GM19023 (cell line): Measurements from ENCODE around the gene CELF5.
"Not testable (repeated sequence)": the region's sequence is repeated elsewhere in the genome, so short reads cannot be mapped to it uniquely, and the experiment has no call there.

Experiments
- ATAC-seq: cut with Tn5 transposase; IDR thresholded peaks from one replicate; pipeline ENCODE4 v1.9.1; 2021; ENCODE audit warnings: mild to moderate bottlenecking, moderate library complexity; ENCODE audit not compliant: unreplicated experiment

CELF5 gene

DNA sequence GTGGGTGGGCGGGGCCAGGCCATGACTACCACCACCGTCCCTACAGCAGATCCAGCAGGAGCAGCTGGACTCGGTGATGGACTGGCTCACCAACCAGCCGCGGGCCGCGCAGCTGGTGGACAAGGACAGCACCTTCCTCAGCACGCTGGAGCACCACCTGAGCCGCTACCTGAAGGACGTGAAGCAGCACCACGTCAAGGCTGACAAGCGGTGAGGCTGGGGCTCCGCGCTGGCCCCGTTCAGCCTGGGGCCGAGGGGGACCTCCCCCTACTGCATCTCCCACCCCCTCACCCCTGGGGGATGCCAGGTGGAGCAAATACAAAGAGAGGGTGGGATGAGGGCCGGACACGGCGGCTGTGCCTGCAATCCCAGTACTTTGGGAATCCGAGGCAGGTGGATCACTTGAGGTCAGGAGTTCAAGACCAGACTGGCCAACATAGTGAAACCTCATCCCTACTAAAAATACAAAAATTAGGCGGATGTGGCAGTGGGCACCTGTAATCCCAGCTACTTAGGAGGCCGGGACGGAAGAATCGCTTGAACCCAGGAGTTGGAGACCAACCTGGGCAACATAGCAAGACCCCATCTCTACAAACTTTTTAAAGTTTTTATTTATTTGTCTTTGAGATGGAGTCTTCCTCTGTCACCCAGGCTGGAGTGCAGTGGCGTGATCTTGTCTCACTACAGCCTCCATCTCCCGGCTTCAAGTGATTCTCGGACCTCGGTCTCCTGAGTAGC is 18.1 kb upstream of the CELF5 start:
- no peak for ATAC-seq

DNA sequence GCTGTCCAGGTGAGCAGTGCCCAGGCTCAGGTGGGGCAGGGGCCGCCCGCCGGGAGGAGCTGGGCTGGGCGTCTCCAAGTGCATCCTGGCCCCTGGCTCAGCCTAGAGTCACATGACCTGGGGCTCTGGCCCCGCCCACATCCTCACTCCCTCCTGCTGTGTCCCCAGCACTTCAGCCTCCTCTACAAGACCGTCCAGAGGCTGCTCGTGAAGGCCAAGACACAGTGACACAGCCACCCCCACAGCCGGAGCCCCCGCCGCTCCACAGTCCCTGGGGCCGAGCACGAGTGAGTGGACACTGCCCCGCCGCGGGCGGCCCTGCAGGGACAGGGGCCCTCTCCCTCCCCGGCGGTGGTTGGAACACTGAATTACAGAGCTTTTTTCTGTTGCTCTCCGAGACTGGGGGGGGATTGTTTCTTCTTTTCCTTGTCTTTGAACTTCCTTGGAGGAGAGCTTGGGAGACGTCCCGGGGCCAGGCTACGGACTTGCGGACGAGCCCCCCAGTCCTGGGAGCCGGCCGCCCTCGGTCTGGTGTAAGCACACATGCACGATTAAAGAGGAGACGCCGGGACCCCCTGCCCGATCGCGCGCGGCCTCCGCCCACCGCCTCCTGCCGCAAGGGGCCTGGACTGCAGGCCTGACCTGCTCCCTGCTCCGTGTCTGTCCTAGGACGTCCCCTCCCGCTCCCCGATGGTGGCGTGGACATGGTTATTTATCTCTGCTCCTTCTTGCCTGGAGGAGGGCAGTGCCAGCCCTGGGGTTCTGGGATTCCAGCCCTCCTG is 16.8 kb upstream of the CELF5 start:
- no peak for ATAC-seq

- no peak for ATAC-seq
These were observed 15.9 kb upstream of the CELF5 start for GRCh38 chr19:3208317-3209207.

DNA sequence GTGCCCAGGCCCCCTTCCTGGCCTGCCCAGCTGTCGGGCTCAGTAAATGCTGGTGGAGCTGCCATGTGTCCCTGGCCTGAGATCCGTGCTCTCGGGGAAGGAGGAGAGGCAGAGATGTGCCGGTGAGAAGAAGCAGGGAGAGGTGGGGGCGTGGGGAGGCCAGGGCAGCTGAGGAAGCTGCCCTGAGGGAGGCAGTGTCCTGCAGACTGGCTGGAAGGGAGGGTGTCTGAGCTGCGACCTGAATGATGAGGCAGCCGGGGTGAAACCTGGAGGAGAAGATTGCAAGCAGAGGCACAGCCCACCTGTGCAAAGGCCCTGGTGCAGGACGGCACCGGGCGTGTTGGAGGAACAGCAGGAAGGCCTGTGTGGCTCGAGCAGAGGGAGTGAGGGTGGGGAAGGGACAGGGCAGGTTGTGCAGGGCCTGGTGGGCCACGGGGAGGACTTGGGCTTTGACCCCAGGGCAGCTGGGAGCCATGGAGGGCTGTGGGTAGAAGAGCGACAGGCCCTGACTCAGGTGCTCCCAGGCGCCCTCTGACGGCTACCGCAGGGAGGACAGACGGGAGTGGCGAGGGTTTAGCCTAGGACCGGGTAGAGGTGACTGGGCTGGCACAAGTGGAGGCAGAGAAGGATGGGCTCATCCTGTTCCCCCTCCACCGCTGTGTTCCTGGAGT is 14.0 kb upstream of the CELF5 start:
- ATAC-seq = no peak

DNA sequence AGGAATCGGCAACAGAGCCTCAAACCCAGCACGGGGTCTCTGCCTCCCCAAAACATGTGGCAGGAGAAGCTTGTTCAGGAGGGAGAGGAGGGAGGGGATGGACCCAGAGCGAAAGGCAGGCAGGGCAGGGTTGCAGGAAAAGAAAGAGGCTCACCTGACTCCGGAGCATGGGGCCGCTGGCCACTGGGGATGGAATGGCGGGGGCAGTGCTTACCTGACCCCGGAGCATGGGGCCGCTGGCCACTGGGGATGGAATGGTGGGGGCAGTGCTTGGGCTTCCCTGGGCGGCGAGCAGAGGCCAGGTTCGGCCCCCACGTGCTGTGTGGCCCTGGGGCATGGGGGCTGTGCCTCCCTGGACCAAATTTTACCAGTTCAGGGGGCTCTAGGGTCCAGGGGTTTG is 13.3 kb upstream of the CELF5 start:
- no peak for ATAC-seq

DNA sequence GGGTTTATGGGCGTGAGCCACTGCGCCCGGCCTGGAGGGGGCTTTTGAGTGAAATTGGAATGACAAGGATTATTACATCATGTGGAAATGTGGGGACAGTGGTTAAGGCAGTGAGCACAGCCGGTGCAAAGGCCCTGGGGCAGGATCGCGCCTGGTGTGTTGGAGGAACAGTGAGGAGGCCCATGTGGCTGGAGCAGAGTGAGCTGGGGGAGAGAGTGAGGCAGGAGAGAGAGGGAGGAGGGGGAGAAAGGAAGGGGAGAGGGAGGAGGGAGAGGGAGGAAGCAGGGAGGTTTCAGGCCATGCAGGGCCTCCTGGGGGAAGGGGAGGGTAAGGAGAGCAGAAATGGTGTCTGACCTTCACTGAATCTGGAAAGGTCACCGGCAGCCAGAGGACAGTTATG is 11.3 kb upstream of the CELF5 start:
- no peak for ATAC-seq

GRCh38 chr19:3216874-3217273 is 7.6 kb upstream of the CELF5 start:
- no peak for ATAC-seq

- ATAC-seq = no peak
These were observed 3.9 kb upstream of the CELF5 start for GRCh38 chr19:3220576-3220975.

DNA sequence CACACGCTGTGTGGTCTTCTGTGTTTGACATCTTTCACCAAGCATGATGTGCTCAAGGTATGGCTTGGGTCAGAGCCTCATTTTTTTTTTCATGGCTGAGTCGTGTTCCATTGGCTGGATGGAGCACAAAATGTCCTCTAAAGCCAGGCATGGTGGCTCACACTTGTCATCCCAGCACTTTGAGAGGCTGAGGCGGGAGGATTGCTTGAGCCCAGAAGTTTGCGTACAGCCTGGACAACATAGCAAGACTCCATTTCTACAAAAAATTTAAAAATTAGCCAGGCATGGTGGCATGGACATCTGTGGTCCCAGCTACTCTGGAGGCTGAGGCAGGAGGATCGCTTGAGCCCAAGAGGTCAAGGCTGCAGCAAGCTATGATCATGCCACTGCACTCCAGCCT is 2.9 kb upstream of the CELF5 start:
- not testable (repeated sequence) for ATAC-seq

DNA sequence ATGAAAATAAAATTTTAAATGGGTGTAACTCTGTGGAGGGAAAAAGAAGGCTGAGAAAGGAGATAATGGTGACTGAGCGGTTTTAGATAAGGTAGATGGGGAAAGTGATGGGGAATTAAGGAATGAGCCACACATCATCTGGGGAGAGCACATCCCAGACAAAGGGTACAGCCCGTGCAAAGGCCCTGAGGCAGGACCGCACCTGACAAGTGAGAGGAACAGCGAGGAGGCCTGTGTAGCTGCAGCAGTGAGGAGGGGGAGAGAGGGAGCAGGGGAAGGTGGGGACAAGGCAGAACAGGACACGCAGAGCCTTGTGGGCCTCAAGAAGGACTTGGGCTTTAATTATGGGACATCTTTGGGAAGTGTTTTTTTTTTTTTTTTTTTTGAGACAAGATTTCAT is 1.8 kb upstream of the CELF5 start:
- ATAC-seq = no peak

GRCh38 chr19:3225169-3225485 is 666 bp downstream of the CELF5 start:
- ATAC-seq = no peak

DNA sequence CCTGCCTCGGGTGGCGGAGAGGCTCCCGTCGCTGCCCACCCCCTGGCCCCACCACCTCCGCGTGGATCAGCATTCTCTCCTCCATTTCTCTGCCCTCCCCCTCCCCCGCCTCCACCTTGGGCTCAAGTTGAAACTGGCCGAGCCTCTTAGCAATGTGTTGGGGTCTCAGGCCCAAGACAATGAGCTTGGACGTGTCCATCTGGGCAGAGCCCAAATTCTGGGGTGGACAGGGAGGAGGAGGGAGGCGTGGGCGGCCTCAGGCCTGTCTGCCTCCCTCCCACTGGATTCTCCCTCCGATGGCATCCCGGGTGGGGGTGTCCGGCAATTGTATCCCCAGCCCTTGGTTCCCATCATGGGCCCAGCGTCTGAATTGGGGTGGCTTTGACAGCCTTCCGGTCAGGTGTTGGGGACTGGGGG is 1.2 kb downstream of the CELF5 start:
- no peak for ATAC-seq

DNA sequence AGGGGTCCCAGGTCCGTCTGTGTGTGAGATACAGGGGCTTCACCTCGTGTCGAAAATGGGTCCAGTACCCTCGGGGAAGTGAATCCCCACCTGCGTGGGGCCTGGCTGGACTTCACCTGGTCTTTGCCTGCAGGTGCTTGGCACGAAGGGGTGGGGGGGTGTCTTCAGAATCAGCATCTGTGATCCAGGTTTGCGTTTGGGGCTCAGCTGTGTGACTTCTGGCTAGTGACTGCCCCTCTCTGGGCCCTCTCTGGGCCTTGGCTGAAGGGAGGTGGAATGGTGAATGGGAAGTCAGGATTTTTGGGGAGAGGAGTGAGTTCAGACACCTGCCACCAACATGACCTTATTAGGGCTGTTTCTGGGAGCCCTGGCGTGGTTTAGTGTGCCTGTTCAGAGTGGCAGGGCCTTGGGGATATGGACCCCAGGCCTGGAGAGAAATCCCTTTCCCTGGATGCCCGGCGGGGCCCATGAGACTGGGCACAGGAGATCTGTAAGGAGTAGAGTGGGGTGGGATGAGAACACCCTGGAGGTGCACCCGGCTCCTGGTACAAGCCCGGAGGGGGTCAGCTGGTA is 2.7 kb downstream of the CELF5 start:
- ATAC-seq = no peak

- ATAC-seq = no peak
These were observed 4.9 kb downstream of the CELF5 start for GRCh38 chr19:3229346-3229743.

DNA sequence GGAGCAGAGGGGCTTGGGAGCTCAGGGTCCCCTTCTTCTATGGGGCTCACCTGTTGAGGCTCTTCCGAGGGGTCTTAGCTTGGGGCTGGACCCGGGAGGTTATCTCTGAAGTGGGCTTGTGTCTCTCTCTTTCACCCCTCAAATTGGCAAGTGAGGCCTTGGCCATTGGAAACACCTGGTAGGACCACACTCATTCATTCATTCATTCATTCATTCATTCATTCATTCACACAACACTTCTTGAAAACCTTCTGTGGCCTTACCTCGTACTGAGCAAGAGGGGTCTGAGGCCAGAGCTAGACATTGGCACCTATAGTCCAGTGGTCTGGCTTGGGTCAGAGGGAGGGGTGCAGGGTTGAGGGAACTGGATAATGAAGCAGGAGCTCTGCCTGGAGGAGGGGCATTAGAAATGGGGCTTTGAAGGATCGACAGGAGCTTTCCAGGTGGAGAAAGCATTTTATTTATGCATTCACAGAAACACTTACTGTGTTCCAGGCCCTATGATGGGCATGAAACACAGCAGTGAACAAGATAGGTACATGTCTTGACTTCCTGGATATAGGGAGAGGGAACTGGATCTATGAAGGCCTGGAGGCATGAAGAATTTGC is 5.5 kb downstream of the CELF5 start:
- no peak for ATAC-seq

- ATAC-seq = no peak
These were observed 6.8 kb downstream of the CELF5 start for GRCh38 chr19:3231288-3231687.

- ATAC-seq = no peak
These were observed 8.7 kb downstream of the CELF5 start for GRCh38 chr19:3233116-3233515.

- no peak for ATAC-seq
These were observed 9.4 kb downstream of the CELF5 start for GRCh38 chr19:3233831-3234230.

GRCh38 chr19:3234800-3235199 is 10.3 kb downstream of the CELF5 start:
- no peak for ATAC-seq

DNA sequence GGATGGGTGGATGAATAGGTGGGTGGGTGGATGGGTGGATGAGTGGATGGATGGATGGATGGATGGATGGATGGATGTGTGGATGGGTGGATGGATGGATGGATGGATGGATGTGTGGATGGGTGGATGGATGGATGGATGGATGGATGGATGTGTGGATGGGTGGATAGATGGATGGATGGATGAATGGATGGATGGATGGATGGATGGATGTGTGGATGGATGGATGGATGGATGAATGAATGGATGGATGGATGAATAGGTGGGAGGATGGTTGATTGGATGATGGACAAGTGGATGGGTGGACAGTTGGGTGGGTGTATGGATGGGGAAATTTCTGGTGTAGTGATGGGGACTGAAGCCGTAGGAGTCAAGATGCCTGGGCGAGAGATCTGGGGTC is 11.1 kb downstream of the CELF5 start:
- ATAC-seq = not testable (repeated sequence)
